Activated T-cell treated with anti-CD3 and anti-CD28 coated beads, Interleukin-2, amount 50 U/mL, for 48 hours (primary cell): Measurements from ENCODE around the gene LILRA6.
"Not testable (repeated sequence)": the region's sequence is repeated elsewhere in the genome, so short reads cannot be mapped to it uniquely, and the experiment has no call there.

Experiments
- DNase-seq, 2 experiments: peaks; one replicate each; pipeline ENCODE4 v3.0.0-alpha.2; 2020

The LILRA6 gene

GRCh38 chr19:54230031-54230430 is 12.6 kb downstream of the LILRA6 start:
- DNase-seq, result no peak

- DNase-seq, result no peak
Observed at GRCh38 chr19:54229146-54229545, 13.4 kb downstream of the LILRA6 start.

GRCh38 chr19:54224619-54225018 is 18.0 kb downstream of the LILRA6 start:
- not testable (repeated sequence) for DNase-seq

GRCh38 chr19:54223937-54224281 is 18.7 kb downstream of the LILRA6 start:
- not testable (repeated sequence) for DNase-seq

- DNase-seq, result not testable (repeated sequence)
Observed at GRCh38 chr19:54223277-54223936, 19.2 kb downstream of the LILRA6 start.

DNA sequence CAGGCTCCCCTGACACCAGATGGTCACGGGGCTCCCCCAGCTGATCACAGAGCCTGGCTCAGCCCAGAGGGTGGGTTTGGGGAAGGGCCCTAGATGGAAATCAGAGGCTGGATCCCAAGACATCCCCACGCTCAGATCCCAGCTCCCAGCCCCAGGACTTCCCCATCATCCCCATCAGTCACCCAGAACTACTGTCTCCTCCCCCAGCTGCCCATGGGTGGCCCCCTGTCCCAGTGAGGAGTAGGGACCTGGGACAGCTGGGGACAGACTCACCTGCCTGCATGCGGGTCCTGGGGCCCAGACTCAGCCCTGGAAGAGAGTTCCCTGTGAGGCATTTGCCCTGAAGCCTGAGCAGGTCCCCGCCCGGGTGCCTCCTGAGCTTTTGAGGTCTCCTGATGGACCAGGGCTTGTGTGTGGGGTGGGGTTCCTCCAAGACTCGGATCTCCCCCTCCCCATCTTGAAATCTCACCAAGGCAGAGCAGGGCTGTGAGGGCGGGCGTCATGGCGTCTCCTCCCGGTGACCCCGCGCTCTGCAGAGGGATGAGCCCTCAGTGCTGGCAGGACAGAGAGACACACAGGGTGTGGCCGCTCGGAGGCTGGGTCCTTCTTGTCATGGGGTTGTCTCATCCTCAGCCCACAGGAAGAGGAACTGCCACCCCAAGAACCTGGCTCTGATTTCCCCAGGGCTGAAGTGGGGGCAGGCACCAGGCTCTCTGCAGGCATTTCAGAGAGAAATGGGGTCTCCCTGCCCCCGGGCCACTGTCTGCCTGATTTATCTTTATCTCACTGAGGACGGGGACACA is 19.9 kb downstream of the LILRA6 start, which contains the start of gene LILRB3:
Gene LILRB3 (minus strand): TSS at position 534 of the 803 bp plus-strand sequence. CDS start 31 bp downstream, at position 503.
- not testable (repeated sequence) for DNase-seq

DNA sequence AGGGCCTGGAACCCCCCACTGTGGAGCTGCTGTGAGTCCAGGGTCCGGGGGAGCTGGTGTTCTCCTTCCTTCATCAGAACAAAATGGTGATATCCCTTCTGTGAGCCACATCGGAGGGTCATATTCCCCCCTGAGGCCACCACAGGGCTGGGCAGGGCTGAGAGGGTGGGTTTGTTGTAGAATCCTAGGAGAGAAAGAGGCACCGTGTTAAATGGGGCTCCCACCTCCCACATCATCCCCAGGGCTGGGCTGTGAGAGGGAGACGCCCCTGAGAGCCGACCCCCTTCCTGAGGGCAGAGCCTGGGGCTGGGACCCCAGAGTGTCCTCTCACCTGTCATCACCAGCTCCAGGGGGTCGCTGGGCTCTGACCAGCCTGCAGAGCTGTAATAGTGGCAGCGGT is 20.6 kb downstream of the LILRA6 start:
- DNase-seq, result not testable (repeated sequence)

DNA sequence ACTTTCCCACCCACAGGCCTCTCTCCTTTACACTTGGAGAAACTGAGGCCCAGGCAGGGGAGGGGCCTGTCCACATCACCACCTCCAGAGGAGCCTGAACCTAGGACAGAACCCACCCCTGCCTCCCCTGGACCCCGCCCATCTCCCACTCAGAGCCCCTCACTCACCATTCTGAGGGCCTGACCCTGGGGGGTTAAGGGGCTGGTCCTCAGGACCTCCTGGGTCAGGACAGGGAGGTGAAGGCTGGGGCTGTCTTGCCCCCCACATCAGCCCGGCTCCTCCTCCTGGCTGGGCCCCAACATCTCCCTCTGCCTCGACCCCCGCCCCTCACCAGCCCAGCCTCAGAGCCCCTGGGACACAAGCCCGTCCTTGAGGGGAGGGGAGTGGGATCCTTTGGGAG is 22.9 kb downstream of the LILRA6 start:
- DNase-seq, result not testable (repeated sequence)

DNA sequence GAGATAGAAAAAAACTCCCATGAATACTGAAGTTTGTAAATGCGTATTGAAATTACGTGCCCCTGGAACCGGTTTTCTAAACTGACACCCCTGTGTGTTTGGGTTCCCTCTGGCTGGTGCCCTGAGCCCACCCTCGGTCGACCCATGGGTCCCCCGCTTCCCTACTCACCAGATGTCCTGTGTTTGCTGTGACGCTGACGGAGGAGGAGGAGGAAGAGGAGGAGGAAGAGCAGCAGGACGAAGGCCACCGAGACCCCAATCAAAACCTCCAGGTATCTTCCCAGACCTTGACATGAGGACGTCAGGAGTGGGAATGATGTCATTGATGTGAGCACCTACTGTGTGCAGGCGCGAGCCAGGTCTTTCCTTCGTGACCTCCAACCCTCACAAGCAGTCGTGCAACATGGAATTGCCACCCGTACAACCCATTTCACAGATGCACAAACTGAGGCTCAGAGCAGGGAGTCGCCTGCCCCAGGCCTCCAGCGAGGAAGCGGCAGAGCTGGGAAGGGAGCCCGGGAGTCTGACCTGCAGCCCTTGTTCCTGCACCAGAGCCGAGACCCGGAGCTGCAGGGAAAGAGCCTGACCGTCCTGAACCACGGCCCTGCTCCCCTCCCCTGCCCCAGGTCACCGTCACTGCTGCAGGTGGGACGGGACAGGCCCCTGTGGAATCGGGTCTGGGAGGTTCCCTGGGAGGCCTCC is 23.5 kb downstream of the LILRA6 start:
- no peak for DNase-seq

DNA sequence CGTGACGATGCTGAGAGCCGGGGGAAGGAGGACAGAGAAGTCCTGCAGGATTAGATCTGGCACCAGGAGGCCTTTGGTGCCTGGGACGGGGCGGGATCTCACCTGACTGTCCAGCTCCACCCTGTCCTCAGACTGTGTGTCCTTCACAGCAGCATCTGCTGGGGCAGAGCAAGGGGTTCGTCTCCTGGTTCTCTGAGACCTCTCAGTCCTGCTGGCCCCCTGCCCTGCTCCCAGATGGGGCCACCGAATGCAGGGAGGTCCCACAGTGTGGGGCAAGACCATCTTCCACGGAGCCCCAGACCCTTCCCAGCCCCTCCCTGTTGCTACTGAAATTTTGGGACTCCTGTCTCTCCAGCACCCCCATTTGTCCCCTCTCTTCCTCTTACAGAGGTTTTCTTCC is 24.3 kb downstream of the LILRA6 start:
- no peak for DNase-seq

DNA sequence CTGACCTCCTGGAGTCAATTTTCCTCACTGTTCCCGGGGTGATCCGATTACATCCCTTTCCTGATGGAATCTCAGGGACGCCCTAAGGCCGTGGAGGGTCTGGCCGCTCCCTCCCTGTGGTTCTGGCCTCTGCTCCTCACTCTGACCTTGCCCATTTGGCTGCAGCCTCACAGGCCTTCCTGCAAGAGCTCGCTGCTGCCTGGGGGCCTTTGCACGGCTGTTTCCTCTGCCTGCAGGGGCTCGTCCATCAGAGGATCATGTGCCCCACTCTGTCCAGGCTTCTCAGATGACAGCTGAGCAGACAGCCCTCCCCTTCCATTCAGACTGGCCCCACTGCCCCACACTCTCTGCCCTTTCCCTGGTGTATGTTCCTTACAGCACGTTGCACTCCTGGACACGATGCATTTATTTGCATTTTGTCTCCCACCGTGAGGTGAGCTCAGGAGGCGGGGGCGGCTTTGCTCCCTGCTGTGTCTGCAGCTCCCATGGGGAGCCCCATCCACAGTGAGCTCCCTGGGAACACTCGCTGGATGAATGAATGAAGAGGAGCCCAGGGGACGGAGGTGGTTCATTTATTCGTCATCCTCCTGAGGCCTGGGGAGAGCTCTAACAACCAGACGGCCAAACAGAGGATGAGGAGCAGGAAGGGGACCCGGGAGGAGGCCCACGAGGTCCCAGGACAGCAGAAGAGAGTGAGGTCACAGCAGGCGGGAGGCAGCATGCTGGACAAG is 24.9 kb downstream of the LILRA6 start:
- not testable (repeated sequence) for DNase-seq

GRCh38 chr19:54216869-54217268 is 25.7 kb downstream of the LILRA6 start:
- no peak for DNase-seq

DNA sequence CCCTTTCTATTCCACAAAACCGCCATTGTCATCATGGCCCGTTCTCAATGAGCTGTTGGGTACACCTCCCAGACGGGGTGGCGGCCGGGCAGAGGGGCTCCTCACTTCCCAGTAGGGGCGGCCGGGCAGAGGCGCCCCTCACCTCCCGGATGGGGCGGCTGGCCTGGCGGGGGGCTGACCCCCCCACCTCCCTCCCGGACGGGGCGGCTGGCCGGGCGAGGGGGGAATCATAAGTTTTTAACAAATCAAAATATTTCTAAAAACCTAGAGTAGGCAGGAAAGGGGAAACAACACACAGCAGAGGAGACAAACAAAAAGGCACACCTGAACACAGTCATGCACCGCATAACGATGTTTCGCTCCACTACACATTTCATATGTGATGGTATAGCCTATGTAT is 27.9 kb downstream of the LILRA6 start:
- not testable (repeated sequence) for DNase-seq

DNA sequence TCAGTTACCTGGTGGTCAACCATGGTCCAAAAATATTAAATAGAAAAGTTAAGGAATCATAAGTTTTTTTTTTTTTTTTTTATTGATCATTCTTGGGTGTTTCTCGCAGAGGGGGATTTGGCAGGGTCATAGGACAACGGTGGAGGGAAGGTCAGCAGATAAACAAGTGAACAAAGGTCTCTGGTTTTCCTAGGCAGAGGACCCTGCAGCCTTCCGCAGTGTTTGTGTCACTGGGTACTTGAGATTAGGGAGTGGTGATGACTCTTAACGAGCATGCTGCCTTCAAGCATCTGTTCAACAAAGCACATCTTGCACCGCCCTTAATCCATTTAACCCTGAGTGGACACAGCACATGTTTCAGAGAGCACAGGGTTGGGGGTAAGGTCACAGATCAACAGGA is 28.4 kb downstream of the LILRA6 start:
- not testable (repeated sequence) for DNase-seq

DNA sequence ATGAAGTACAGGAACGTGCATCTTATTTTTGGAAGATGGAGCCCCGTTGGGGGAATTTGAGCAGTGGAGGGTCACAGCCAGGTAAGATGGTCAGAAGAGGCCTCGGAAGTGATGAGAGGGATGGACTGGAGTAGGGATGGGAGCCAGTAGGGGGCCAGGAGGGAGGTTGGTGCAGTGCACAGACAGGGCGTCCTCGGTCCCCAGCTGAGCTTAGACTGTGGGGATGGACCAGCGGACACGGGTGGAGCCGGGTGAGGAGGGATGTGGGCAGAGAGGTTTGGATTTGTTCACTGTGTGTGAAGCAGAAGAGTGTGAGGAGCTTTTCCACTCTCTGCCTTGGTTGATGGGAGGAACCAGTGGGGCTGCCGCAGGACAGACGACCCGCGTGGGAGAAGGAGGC is 31.4 kb downstream of the LILRA6 start:
- DNase-seq, result no peak

GRCh38 chr19:54209811-54210494 is 32.6 kb downstream of the LILRA6 start:
- DNase-seq, result peak; percentile 62 to 67

DNA sequence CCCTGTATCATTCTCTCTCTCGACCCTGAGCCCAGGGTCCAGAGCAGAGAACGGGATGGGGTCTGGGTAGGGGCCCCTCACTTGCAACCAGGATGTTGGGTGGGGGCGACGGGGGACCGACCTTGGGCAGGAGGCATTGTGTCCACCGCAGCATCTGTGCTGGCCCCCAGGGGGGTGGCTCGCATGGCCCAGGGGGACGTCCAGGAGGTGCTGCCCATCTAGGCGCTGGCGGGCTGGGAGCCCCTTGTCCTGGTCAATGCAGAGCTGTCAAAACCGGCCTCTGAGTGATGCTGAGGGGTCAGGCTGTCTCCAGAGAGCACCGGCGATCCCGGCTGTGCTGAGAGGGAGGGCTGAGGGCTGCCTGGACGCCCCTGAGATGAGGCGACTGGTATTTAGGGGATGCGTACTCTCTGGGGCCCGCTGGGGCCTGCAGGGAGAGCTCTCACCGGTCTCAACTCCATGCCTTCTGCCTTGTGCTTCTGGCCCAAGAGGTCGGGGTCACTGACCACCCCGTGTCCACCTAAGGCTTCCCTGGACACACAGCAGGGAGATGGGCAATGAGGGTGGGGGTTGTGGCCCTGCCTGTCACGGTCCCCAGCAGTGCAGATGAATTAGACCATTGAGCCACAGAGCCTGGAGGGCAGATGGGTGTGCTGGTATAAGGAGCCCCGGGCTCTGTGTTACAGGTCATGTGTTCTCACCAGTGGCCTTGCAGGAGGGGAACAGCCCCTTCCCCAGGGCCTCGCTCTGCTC is 33.4 kb downstream of the LILRA6 start:
- DNase-seq, result peak; percentile 70 to 72

DNA sequence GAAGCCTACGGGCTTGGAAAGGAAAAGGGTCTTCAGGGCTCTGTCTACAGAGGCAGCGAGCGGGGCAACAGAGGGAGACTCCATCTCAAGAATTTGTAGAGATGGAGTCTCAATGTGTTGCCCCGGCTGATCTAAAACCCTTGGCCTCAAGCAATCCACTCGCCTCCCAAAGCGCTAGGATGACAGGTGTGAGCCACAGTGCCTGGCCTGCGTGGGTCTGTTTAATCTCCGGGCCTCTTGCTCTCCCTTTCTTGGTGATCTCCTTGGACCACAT is 33.9 kb downstream of the LILRA6 start:
- DNase-seq, result peak in 1 of 2 experiments; percentile 79

- peak; percentile 81 to 82 for DNase-seq
Observed at GRCh38 chr19:54207983-54208783, 34.4 kb downstream of the LILRA6 start.

GRCh38 chr19:54207676-54207982 is 35.0 kb downstream of the LILRA6 start:
- no peak for DNase-seq

GRCh38 chr19:54207193-54207592 is 35.4 kb downstream of the LILRA6 start:
- DNase-seq, result peak; percentile 59 to 61
